HEK293 (cell line): ENCODE data around the gene ZSWIM1.

Experiments used
- CTCF ChIA-PET: fragments of 350-600 bp; formaldehyde crosslinking; extraction: SDS; loops from one replicate; lab custom pipeline; 2021; ENCODE audit warnings: antibody characterized with exemption; lab: Yijun Ruan, JAX
- POLR2A ChIA-PET: fragments of 300-600 bp; formaldehyde crosslinking; extraction: SDS; loops from one replicate; lab custom pipeline; 2020; ENCODE audit warnings: antibody characterized with exemption, inconsistent platforms; lab: Yijun Ruan, JAX
- H3K27ac ChIP-seq: fragments of 200-500 bp; sonication (Bioruptor generic); 2 replicates; pipeline ENCODE4 v1.5.1; 2014; ENCODE audit warnings: low read depth, low read length, control low read depth, inconsistent platforms; ENCODE audit errors: extremely low read depth
- H3K36me3 ChIP-seq, 2 experiments: fragments of 200-500 bp in 1 of 2; sonication (Bioruptor generic) in 1 of 2; 1 replicate in 1 of 2; 2 replicates in 1 of 2; pipeline ENCODE4 v1.5.1; 2014 to 2017; ENCODE audit warnings: inconsistent platforms in 2 of 2, low read length in 2 of 2; ENCODE audit not compliant: control insufficient read depth in 2 of 2, insufficient read depth in 1 of 2
- H3K4me1 ChIP-seq: fragments of 200-500 bp; sonication (Bioruptor generic); 2 replicates; pipeline ENCODE4 v1.5.1; 2014; ENCODE audit warnings: mild to moderate bottlenecking, low read length, inconsistent platforms; ENCODE audit not compliant: control insufficient read depth, insufficient read depth
- H3K4me3 ChIP-seq: 2 replicates; pipeline ENCODE4 v1.5.1; 2011; ENCODE audit warnings: low read depth, mild to moderate bottlenecking, control low read depth, low read length, moderate library complexity
- H3K9me3 ChIP-seq: fragments of 200-500 bp; sonication (Bioruptor generic); 2 replicates; pipeline ENCODE4 v1.5.1; 2014; ENCODE audit warnings: low read depth, low read length, inconsistent platforms; ENCODE audit not compliant: control insufficient read depth, insufficient read depth
- GLIS1 ChIP-seq: fragments of 450-650 bp; formaldehyde crosslinking; IDR thresholded peaks from 2 replicates; pipeline ENCODE4 v1.5.1; 2016; ENCODE audit warnings: missing biosample characterization, missing genetic modification characterization
- GLIS2 ChIP-seq: fragments of 450-650 bp; formaldehyde crosslinking; IDR thresholded peaks from 2 replicates; pipeline ENCODE4 v1.5.1; 2016; ENCODE audit warnings: missing biosample characterization, missing genetic modification characterization
- OVOL3 ChIP-seq: fragments of 450-650 bp; formaldehyde crosslinking; IDR thresholded peaks from 2 replicates; pipeline ENCODE4 v1.5.1; 2016; ENCODE audit warnings: missing biosample characterization, missing genetic modification characterization
- SCRT1 ChIP-seq: fragments of 450-650 bp; formaldehyde crosslinking; IDR thresholded peaks from 2 replicates; pipeline ENCODE4 v1.5.1; 2016; ENCODE audit warnings: missing biosample characterization, missing genetic modification characterization, borderline replicate concordance
- ZBTB1 ChIP-seq: fragments of 450-650 bp; formaldehyde crosslinking; IDR thresholded peaks from 2 replicates; pipeline ENCODE4 v1.5.1; 2016; ENCODE audit warnings: missing biosample characterization, missing genetic modification characterization
- ZNF114 ChIP-seq: fragments of 450-650 bp; formaldehyde crosslinking; IDR thresholded peaks from 2 replicates; pipeline ENCODE4 v1.5.0; 2017; ENCODE audit warnings: missing biosample characterization, missing genetic modification characterization
- ZNF140 ChIP-seq: fragments of 450-650 bp; formaldehyde crosslinking; IDR thresholded peaks from 2 replicates; pipeline ENCODE4 v1.5.1; 2016; ENCODE audit warnings: missing biosample characterization, missing genetic modification characterization
- ZNF221 ChIP-seq: fragments of 450-650 bp; formaldehyde crosslinking; IDR thresholded peaks from 2 replicates; pipeline ENCODE4 v1.5.1; 2017; ENCODE audit warnings: missing biosample characterization, missing genetic modification characterization, borderline replicate concordance
- ZNF26 ChIP-seq: fragments of 450-650 bp; formaldehyde crosslinking; IDR thresholded peaks from 2 replicates; pipeline ENCODE4 v1.5.1; 2016; ENCODE audit warnings: missing biosample characterization, missing genetic modification characterization
- ZNF302 ChIP-seq: fragments of 450-650 bp; formaldehyde crosslinking; IDR thresholded peaks from 2 replicates; pipeline ENCODE4 v1.5.1; 2016; ENCODE audit warnings: missing biosample characterization, missing genetic modification characterization, low read depth
- ZNF324 ChIP-seq: fragments of 450-650 bp; formaldehyde crosslinking; IDR thresholded peaks from 2 replicates; pipeline ENCODE4 v1.5.1; 2016; ENCODE audit warnings: missing biosample characterization, missing genetic modification characterization
- ZNF404 ChIP-seq: fragments of 450-650 bp; formaldehyde crosslinking; IDR thresholded peaks from 2 replicates; pipeline ENCODE4 v1.5.1; 2017; ENCODE audit warnings: missing biosample characterization, missing genetic modification characterization
- ZNF473 ChIP-seq: fragments of 450-650 bp; formaldehyde crosslinking; IDR thresholded peaks from 2 replicates; pipeline ENCODE4 v1.5.1; 2017; ENCODE audit warnings: missing biosample characterization, missing genetic modification characterization
- ZNF501 ChIP-seq: fragments of 450-650 bp; formaldehyde crosslinking; IDR thresholded peaks from 2 replicates; pipeline ENCODE4 v1.5.1; 2016; ENCODE audit warnings: missing biosample characterization, missing genetic modification characterization
- ZNF610 ChIP-seq: fragments of 450-650 bp; formaldehyde crosslinking; IDR thresholded peaks from 2 replicates; pipeline ENCODE4 v1.5.1; 2016; ENCODE audit warnings: missing biosample characterization, missing genetic modification characterization, borderline replicate concordance
- ZNF654 ChIP-seq: fragments of 450-650 bp; formaldehyde crosslinking; IDR thresholded peaks from 2 replicates; pipeline ENCODE4 v1.5.1; 2016; ENCODE audit warnings: low read depth, missing biosample characterization, missing genetic modification characterization
- ZNF76 ChIP-seq: fragments of 450-650 bp; formaldehyde crosslinking; IDR thresholded peaks from 2 replicates; pipeline ENCODE4; 2016; ENCODE audit warnings: low read depth, missing biosample characterization, missing genetic modification characterization, borderline replicate concordance
- ZNF785 ChIP-seq: fragments of 450-650 bp; formaldehyde crosslinking; IDR thresholded peaks from 2 replicates; pipeline ENCODE4 v1.5.1; 2016; ENCODE audit warnings: missing biosample characterization, missing genetic modification characterization
- TF ChIP-seq, protein P1 (sequence below): fragments of 450-650 bp; formaldehyde crosslinking; IDR thresholded peaks from 2 replicates; pipeline ENCODE4 v1.5.1; 2016; ENCODE audit warnings: missing biosample characterization, missing genetic modification characterization
- TF ChIP-seq, protein P2 (sequence below): fragments of 450-650 bp; formaldehyde crosslinking; IDR thresholded peaks from 2 replicates; pipeline ENCODE4 v1.5.1; 2016; ENCODE audit warnings: missing biosample characterization, missing genetic modification characterization
- TF ChIP-seq, protein P3 (sequence below): IDR thresholded peaks from 2 replicates; pipeline ENCODE4 v1.6.1; 2011; ENCODE audit warnings: mild to moderate bottlenecking, low read depth, low read length, borderline replicate concordance

The ZSWIM1 gene

DNA sequence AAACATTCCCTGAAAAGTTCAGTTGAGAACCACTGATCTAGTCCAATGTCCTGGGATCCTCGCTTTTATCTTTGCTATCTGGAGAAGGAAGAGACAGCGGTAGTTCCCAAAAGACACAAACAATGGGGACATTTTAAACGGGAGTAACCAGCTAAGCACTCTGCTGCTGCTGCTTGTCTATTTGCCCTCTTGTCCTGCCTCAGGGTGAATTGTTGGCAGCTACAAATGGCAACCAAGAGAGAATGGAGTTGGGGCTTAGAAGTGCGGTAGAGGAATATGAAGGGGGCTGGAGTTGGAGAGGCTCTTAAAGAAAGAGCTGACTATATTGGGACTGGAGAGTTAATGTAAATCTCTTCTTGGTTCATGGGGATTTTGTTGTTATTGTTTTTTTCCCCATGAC lies 6.5 kb upstream of the ZSWIM1 start:
- peaks cover 0 to 29% of the 10 kb centered on the region in 2 experiments; a peak in 1 of 3 replicates for H3K36me3 ChIP-seq
- TF ChIP-seq ZNF76 (tag by site-specific recombination) = no peak
- TF ChIP-seq OVOL3 (tag by site-specific recombination) = no peak
- no peak for TF ChIP-seq ZNF473 (tag by site-specific recombination)
- no peak for TF ChIP-seq ZNF140 (tag by site-specific recombination)
- H3K27ac ChIP-seq = no peak overlapping the region
- ChIA-PET POLR2A (no interaction called here), CTCF (interaction anchor here (0.5 to 1.5 kb wide), 3 partner anchors 76 to 140 kb away, joined by 3 to 4 read pairs (median 4); no protein-coding TSS in a partner anchor)
- H3K9me3 ChIP-seq = no peaks in the 10 kb centered on the region
- H3K4me3 ChIP-seq = no peak overlapping the region
- no peaks in the 10 kb centered on the region for H3K4me1 ChIP-seq

GRCh38 chr20:45878076-45878761 lies 2.8 kb upstream of the ZSWIM1 start:
- no peak overlapping the region for H3K4me3 ChIP-seq
- ChIA-PET POLR2A (interaction anchor here (0.9 kb wide), 1 partner anchor 17 kb away, joined by 4 read pairs; no protein-coding TSS in a partner anchor), CTCF (interaction anchor here (0.8 kb wide), 1 partner anchor 49 kb away, joined by 3 read pairs; no protein-coding TSS in a partner anchor)
- H3K27ac ChIP-seq = no peak overlapping the region
- no peaks in the 10 kb centered on the region for H3K9me3 ChIP-seq
- TF ChIP-seq ZNF501 (tag by site-specific recombination) (no peak), ZNF654 (tag by site-specific recombination) (no peak), ZNF114 (no peak), ZNF76 (tag by site-specific recombination) (no peak), ZNF302 (tag by site-specific recombination) (no peak), ZNF610 (tag by site-specific recombination) (no peak), GLIS1 (no peak), ZNF324 (tag by site-specific recombination) (no peak), ZNF785 (tag by site-specific recombination) (no peak), GLIS2 (no peak), ZNF404 (tag by site-specific recombination) (no peak), ZNF26 (tag by site-specific recombination) (no peak), ZNF221 (no peak), SCRT1 (no peak), ZBTB1 (tag by site-specific recombination) (no peak)
- TF ChIP-seq, protein P1, sequence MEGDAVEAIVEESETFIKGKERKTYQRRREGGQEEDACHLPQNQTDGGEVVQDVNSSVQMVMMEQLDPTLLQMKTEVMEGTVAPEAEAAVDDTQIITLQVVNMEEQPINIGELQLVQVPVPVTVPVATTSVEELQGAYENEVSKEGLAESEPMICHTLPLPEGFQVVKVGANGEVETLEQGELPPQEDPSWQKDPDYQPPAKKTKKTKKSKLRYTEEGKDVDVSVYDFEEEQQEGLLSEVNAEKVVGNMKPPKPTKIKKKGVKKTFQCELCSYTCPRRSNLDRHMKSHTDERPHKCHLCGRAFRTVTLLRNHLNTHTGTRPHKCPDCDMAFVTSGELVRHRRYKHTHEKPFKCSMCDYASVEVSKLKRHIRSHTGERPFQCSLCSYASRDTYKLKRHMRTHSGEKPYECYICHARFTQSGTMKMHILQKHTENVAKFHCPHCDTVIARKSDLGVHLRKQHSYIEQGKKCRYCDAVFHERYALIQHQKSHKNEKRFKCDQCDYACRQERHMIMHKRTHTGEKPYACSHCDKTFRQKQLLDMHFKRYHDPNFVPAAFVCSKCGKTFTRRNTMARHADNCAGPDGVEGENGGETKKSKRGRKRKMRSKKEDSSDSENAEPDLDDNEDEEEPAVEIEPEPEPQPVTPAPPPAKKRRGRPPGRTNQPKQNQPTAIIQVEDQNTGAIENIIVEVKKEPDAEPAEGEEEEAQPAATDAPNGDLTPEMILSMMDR (tag by site-specific recombination) = no peak
- TF ChIP-seq, protein P2, sequence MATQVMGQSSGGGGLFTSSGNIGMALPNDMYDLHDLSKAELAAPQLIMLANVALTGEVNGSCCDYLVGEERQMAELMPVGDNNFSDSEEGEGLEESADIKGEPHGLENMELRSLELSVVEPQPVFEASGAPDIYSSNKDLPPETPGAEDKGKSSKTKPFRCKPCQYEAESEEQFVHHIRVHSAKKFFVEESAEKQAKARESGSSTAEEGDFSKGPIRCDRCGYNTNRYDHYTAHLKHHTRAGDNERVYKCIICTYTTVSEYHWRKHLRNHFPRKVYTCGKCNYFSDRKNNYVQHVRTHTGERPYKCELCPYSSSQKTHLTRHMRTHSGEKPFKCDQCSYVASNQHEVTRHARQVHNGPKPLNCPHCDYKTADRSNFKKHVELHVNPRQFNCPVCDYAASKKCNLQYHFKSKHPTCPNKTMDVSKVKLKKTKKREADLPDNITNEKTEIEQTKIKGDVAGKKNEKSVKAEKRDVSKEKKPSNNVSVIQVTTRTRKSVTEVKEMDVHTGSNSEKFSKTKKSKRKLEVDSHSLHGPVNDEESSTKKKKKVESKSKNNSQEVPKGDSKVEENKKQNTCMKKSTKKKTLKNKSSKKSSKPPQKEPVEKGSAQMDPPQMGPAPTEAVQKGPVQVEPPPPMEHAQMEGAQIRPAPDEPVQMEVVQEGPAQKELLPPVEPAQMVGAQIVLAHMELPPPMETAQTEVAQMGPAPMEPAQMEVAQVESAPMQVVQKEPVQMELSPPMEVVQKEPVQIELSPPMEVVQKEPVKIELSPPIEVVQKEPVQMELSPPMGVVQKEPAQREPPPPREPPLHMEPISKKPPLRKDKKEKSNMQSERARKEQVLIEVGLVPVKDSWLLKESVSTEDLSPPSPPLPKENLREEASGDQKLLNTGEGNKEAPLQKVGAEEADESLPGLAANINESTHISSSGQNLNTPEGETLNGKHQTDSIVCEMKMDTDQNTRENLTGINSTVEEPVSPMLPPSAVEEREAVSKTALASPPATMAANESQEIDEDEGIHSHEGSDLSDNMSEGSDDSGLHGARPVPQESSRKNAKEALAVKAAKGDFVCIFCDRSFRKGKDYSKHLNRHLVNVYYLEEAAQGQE = no peak
- TF ChIP-seq, protein P3, sequence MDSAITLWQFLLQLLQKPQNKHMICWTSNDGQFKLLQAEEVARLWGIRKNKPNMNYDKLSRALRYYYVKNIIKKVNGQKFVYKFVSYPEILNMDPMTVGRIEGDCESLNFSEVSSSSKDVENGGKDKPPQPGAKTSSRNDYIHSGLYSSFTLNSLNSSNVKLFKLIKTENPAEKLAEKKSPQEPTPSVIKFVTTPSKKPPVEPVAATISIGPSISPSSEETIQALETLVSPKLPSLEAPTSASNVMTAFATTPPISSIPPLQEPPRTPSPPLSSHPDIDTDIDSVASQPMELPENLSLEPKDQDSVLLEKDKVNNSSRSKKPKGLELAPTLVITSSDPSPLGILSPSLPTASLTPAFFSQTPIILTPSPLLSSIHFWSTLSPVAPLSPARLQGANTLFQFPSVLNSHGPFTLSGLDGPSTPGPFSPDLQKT = no peak
- H3K36me3 ChIP-seq = peaks cover 0 to 35% of the 10 kb centered on the region in 2 experiments; a peak in 1 of 3 replicates
- no peaks in the 10 kb centered on the region for H3K4me1 ChIP-seq
